Upper lobe of right lung (tissue), 1 donor: ENCODE measurements around the gene RAB3B. TPM values are rescaled to one million over a fixed set of nuclear protein-coding genes. Genes with fewer than 3 reads are reported as not detected.

Source experiments
- ATAC-seq: fragments of 200-7000 bp; cut with Tn5 transposase; one replicate; pipeline ENCODE4 v1.9.1; 2020; ENCODE audit warnings: mild to moderate bottlenecking, moderate library complexity
- DNase-seq: peaks from one replicate; pipeline ENCODE4 v3.0.0-alpha.2; 2020
- H3K27ac ChIP-seq: fragments of 200-600 bp; one replicate; pipeline ENCODE4 v1.8.0; 2022
- H3K27me3 ChIP-seq: fragments of 200-600 bp; one replicate; pipeline ENCODE4 v1.8.0; 2022; ENCODE audit warnings: mild to moderate bottlenecking
- H3K36me3 ChIP-seq: fragments of 200-600 bp; one replicate; pipeline ENCODE4 v1.8.0; 2022
- H3K4me1 ChIP-seq: fragments of 200-600 bp; one replicate; pipeline ENCODE4 v1.8.0; 2022
- H3K4me3 ChIP-seq: fragments of 200-600 bp; one replicate; pipeline ENCODE4 v1.8.0; 2022; ENCODE audit warnings: mild to moderate bottlenecking
- H3K9me3 ChIP-seq: fragments of 200-600 bp; one replicate; pipeline ENCODE4 v1.8.0; 2022
- CTCF ChIP-seq: fragments of 200-600 bp; IDR thresholded peaks from one replicate; pipeline ENCODE4 v1.8.0; 2022; ENCODE audit warnings: antibody characterized with exemption
- intact Hi-C: fragments of 100-400 bp; cut with DNase I; formaldehyde crosslinking; loops from one replicate; pipeline ENCODE4 v1.11.0; 2022
- total RNA-seq: library from RNA; stranded (reverse); fragmentation: NEBNext Ultra II Directional; extraction: Animal tissue kit (Norgen Biotek cat#: 25700); gene quantifications from one replicate; pipeline ENCODE4 v1.2.1, GENCODE V29; 2021
- donor health status: DM: no; HTN: yes; CAD: no; lungs with severe emphysema.

Gene RAB3B
- total RNA-seq, 1 donor from 2014 or later: not detected

GRCh38 chr1:51919684-51920083, 70.8 kb downstream of the RAB3B start:
- Histone ChIP-seq H3K27ac (no peak overlapping the region), H3K9me3 (no peaks in the 10 kb centered on the region), H3K27me3 (peaks cover 34% of the 10 kb centered on the region), H3K4me3 (no peak overlapping the region), H3K4me1 (no peaks in the 10 kb centered on the region), H3K36me3 (no peaks in the 10 kb centered on the region)
- ATAC-seq (peak; percentile 14), DNase-seq (no peak)
- no peak for TF ChIP-seq CTCF
- intact Hi-C loops: no loop called here

GRCh38 chr1:51916587-51917405, 73.7 kb downstream of the RAB3B start:
- Histone ChIP-seq H3K4me1 (no peaks in the 10 kb centered on the region), H3K36me3 (no peaks in the 10 kb centered on the region), H3K27me3 (peaks cover 26% of the 10 kb centered on the region), H3K9me3 (no peaks in the 10 kb centered on the region), H3K27ac (no peak overlapping the region), H3K4me3 (no peak overlapping the region)
- ATAC-seq (no peak), DNase-seq (no peak)
- intact Hi-C loops: no loop called here
- no peak for TF ChIP-seq CTCF

- intact Hi-C loops: no loop called here
- no peak for ATAC-seq
- no peak for TF ChIP-seq CTCF
- DNase-seq: no peak
- no peak overlapping the region for H3K27ac ChIP-seq
- no peaks in the 10 kb centered on the region for H3K9me3 ChIP-seq
- no peaks in the 10 kb centered on the region for H3K36me3 ChIP-seq
- H3K4me1 ChIP-seq: no peaks in the 10 kb centered on the region
- H3K27me3 ChIP-seq: peaks cover 28% of the 10 kb centered on the region
- no peak overlapping the region for H3K4me3 ChIP-seq
Observed at GRCh38 chr1:51915951-51916350, 74.5 kb downstream of the RAB3B start.

- Histone ChIP-seq H3K4me1 (no peaks in the 10 kb centered on the region), H3K4me3 (no peak overlapping the region), H3K27me3 (peaks cover 39% of the 10 kb centered on the region)
Observed at GRCh38 chr1:51912881-51913280, 77.6 kb downstream of the RAB3B start.

DNA sequence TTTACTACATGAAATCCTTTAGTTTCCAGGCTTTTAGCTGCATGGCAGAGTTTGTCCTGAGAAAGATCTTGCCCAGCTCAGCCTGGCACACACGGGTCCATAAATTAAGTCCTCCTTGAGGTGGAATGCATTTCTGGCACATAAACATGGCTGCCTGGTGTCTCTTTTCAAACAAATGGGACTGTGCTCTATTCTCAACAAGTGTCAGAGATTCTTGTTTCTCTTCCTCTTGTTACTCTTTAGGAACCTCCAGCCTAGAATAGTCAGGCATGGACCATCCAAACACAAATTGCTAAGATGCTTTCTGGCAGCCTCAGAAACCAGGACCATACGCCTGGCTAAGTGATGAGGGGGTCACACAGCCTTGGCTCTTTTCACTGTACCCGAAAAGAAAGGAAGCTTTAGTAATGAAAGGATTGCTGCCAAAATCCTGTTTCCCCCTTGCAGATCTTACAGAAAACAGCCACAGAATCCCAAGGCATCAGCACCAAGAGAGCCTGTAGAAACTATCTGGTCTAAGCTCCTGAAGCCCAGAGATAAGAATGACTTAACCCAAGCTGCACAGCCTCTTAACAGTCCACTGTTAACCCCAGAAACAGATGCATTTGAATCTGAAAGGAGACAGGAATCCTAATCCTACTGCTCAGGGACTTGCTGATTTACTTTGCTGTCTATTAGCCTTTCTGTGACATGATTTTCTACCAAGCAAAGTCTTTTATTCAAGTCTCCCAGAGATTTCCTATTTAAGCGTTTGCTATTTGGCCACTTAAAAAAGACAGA, 80.1 kb downstream of the RAB3B start:
- no peak for TF ChIP-seq CTCF
- no peak overlapping the region for H3K27ac ChIP-seq
- intact Hi-C loops: no loop called here
- H3K4me1 ChIP-seq: no peaks in the 10 kb centered on the region
- no peaks in the 10 kb centered on the region for H3K36me3 ChIP-seq
- H3K9me3 ChIP-seq: no peaks in the 10 kb centered on the region
- peaks cover 29% of the 10 kb centered on the region for H3K27me3 ChIP-seq
- DNase-seq (no peak), ATAC-seq (no peak)
- H3K4me3 ChIP-seq: no peak overlapping the region

More at GRCh38 chr1:51912881-51913280, 77.6 kb downstream of the RAB3B start:
- no peak for ATAC-seq
- H3K27ac ChIP-seq: no peak overlapping the region
- no peak for DNase-seq
- TF ChIP-seq CTCF: no peak
- intact Hi-C loops: no loop called here
- H3K9me3 ChIP-seq: no peaks in the 10 kb centered on the region
- no peaks in the 10 kb centered on the region for H3K36me3 ChIP-seq
